ENCODE results near the gene PAQR6.

The PAQR6 gene, protein sequence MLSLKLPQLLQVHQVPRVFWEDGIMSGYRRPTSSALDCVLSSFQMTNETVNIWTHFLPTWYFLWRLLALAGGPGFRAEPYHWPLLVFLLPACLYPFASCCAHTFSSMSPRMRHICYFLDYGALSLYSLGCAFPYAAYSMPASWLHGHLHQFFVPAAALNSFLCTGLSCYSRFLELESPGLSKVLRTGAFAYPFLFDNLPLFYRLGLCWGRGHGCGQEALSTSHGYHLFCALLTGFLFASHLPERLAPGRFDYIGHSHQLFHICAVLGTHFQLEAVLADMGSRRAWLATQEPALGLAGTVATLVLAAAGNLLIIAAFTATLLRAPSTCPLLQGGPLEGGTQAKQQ

DNA sequence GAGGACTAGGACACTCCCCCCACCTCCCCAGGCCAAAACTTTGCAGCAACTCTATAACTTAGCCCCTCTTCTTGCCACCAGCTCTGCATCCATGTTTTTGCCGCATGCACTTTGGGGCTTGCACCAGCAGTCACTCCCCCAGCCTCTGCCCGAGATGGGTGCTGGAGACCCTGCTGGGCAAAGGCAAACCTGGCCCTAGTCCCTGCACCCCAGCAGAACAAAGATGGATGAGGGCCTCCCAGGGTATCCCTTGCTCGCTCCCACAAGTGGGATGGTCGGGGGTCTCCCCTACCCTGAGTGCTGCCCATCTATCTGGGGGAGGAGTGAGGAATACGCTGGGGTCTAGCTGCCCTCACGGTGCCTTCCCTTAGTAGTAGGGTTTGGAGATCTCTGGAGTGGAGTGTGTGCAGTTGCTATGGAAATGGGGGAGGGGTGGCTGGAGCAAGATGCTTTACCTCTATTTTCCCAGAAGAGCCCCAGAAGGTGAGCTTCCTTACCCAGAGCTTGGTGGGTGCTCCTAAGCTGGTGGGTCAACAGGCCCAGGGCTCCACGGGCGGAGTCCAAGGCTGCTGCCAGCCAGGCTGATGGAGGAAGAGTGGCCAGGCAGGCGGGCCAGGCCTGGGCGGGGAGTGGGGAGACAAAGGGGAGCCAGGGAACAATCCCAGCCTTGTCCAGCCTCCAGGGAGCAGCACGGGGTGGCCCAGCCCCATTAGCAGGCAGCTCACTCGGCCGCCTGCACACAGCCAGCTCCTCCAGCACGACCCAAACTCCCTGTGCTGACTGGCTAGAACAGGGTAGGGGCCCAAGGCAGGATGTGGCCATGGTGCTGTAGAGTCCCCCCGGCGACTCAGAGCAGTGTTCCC lies at the start of gene PAQR6:
Gene PAQR6 (minus strand): TSS at position 597 of the 863 bp plus-strand sequence. CDS start 1,325 bp downstream, outside the sequence.
- TF ChIP-seq, protein P1, sequence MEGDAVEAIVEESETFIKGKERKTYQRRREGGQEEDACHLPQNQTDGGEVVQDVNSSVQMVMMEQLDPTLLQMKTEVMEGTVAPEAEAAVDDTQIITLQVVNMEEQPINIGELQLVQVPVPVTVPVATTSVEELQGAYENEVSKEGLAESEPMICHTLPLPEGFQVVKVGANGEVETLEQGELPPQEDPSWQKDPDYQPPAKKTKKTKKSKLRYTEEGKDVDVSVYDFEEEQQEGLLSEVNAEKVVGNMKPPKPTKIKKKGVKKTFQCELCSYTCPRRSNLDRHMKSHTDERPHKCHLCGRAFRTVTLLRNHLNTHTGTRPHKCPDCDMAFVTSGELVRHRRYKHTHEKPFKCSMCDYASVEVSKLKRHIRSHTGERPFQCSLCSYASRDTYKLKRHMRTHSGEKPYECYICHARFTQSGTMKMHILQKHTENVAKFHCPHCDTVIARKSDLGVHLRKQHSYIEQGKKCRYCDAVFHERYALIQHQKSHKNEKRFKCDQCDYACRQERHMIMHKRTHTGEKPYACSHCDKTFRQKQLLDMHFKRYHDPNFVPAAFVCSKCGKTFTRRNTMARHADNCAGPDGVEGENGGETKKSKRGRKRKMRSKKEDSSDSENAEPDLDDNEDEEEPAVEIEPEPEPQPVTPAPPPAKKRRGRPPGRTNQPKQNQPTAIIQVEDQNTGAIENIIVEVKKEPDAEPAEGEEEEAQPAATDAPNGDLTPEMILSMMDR (IDR thresholded peaks at IDR 0.05; ENCODE audit: low read depth, low read length, missing control alignments), result no peak
- H3K4me3 ChIP-seq (replicated peaks; ENCODE audit: low read depth, low read length), result no peak within 1 kb of the TSS
- no peak for DNase-seq (ENCODE audit: extremely low read depth, low read depth)

DNA sequence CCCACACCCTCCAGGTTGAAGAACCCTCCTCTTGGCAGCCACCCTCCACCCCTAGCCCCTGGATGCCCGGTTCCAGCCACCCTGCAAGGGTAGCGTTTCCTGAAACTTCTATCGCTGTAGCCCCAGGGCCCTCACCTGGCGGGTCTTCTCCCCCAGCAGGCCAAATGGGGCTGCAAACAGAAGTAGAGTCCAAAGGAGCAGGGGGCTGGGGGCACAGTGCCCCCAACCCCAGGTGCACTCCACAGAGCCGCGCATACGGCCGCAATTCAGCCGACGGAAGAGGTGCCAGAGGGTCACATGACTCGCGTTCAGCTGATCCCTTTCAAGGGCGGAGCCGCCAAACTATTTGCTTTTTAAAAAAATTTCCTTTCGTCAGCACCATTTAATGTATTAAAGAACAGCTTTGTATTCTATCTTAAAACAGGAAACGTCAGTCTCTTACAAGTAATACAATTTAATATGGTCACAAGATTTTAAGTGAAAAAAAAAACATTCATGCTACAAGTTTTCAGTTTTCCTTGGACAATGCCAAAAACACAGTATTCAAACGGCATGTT lies 47.6 kb upstream of the PAQR6 start, which contains the start of gene GLMP:
Gene GLMP (minus strand): TSS at position 289 of the 557 bp plus-strand sequence. CDS start 34 bp downstream, at position 255.
- no peak for DNase-seq (ENCODE audit: extremely low read depth, low read depth)
- H3K4me3 ChIP-seq (replicated peaks; ENCODE audit: low read depth, low read length), result peak within 1 kb of the TSS; percentile 82
- TF ChIP-seq, protein P1 (IDR thresholded peaks at IDR 0.05; ENCODE audit: low read depth, low read length, missing control alignments), result no peak

DNA sequence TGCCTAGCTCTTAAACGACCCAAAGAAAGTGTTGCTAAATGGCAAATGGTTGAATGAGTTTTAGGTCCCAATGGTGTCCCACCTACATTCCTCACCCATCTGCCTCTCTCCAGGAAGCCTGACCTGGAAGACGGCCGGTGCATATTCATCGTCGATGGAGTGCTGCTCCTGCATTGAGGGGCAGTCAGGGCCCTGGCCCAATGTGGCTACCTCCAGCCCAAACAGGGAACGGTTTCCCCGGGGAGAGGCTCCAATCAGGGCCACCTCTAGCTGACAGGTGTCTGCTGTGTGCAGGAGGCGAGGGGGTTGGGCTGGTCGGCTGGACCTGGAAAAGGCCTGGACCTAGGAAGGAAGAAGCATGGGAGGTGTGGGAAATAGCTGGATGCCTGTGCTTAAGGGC lies 46.0 kb upstream of the PAQR6 start:
- TF ChIP-seq, protein P1 (IDR thresholded peaks at IDR 0.05; ENCODE audit: low read depth, low read length, missing control alignments), result no peak
- no peak overlapping the region for H3K4me3 ChIP-seq (replicated peaks; ENCODE audit: low read depth, low read length)
- DNase-seq (ENCODE audit: extremely low read depth, low read depth), result no peak

DNA sequence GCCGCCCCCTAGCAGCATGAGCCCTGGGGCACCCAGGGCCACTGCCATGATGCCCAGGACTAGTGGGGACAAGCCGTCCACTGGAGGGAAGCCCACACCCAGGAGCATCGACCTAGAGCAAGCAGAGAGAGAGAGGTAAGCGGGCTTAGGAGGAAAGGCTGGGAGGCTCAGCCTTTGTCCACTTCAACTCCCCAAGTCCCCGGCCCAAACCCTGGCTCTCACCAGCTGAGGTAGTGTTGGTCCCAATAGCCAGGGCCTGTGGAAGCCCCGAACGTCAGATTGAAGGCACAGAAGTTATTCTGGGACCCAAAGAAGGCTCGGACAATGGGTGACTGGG lies 45.2 kb upstream of the PAQR6 start:
- no peak for DNase-seq (ENCODE audit: extremely low read depth, low read depth)
- TF ChIP-seq, protein P1 (IDR thresholded peaks at IDR 0.05; ENCODE audit: low read depth, low read length, missing control alignments), result no peak
- H3K4me3 ChIP-seq (replicated peaks; ENCODE audit: low read depth, low read length), result no peak overlapping the region

DNA sequence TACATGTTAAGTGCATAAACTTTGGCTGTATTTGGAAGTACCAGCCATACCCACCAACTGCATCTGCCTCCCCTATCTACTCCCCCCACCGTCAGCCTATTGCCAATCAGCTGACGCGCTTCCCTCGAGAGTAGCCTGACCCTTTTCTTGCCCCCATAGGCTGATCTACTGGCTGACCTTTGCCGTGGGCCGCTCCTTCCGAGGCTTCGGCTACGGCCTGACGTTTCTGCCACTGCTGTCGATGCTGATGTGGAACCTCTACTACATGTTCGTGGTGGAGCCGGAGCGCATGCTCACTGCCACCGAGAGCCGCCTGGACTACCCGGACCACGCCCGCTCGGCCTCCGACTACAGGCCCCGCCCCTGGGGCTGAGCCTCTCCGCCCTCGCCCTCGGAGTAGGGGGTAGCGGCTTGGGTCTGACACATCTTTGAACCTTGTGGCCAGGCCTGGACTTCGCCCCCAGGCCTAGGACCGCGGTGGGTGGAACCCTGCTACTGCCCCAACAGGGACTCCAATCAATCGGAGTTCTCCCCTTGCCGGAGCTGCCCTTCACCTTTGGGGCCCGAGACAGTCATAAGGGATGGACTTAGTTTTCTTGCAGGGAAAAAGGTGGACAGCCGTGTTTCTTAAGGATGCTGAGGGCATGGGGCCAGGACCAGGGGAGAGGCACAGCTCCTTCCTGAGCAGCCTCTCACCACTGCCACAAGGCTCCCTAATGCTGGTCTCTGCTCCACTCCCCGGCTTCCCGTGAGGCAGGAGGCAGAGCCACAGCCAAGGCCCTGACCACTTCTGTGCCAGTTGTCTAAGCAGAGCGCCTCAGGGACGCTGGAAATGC lies 43.6 kb upstream of the PAQR6 start:
- H3K4me3 ChIP-seq (replicated peaks; ENCODE audit: low read depth, low read length), result peak overlapping the region; percentile 41
- TF ChIP-seq, protein P1 (IDR thresholded peaks at IDR 0.05; ENCODE audit: low read depth, low read length, missing control alignments), result no peak
- DNase-seq (ENCODE audit: extremely low read depth, low read depth), result no peak

DNA sequence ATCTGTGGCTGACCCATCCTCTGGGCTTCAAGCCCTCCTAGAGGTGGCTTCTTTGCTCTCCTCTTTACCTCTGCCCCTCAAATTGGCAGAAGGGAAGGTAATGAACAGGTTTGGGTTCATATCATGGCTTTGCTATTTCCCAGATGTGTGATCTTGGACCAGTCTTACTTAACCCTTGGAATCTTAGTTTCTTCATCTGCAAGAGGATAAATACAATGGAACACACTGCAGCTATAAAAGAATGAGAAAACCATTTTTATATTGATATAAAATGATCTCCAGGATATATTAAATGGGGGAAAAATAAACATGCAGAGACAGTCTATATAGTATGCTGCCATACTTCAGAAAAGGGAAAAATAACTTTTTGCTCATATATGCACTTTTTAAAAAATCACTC lies 42.0 kb upstream of the PAQR6 start:
- TF ChIP-seq, protein P1 (IDR thresholded peaks at IDR 0.05; ENCODE audit: low read depth, low read length, missing control alignments), result no peak
- no peak for DNase-seq (ENCODE audit: extremely low read depth, low read depth)

More for the DNA sequence above, 42.0 kb upstream of the PAQR6 start:
- H3K4me3 ChIP-seq (replicated peaks; ENCODE audit: low read depth, low read length), result no peak overlapping the region
